AG04449 (cell line): Measurements from ENCODE around the gene DENND4B.

Experiments used
- CTCF ChIA-PET: fragments of 350-600 bp; formaldehyde crosslinking; extraction: SDS; loops from one replicate; lab custom pipeline; 2021; ENCODE audit warnings: antibody characterized with exemption; lab: Yijun Ruan, JAX
- POLR2A ChIA-PET: fragments of 400-600, 350-600 bp; formaldehyde crosslinking; extraction: SDS; loops from one replicate; lab custom pipeline; 2020; ENCODE audit warnings: antibody characterized with exemption, inconsistent platforms; lab: Yijun Ruan, JAX
- DNase-seq: peaks from one replicate; pipeline ENCODE4 v3.0.0-alpha.2; 2010; ENCODE audit warnings: low read depth, low spot score
- H3K4me3 ChIP-seq: 2 replicates; pipeline ENCODE4 v1.5.1; 2011; ENCODE audit warnings: low read depth, mild to moderate bottlenecking, control low read depth, low read length
- CTCF ChIP-seq: IDR thresholded peaks from one replicate; pipeline ENCODE4 v1.5.1; 2011; ENCODE audit warnings: mild to moderate bottlenecking, moderate library complexity, low read length, control low read depth, inconsistent platforms; ENCODE audit not compliant: insufficient read depth; ENCODE audit errors: missing control alignments

Gene DENND4B

GRCh38 chr1:153963850-153964331 lies 17.4 kb upstream of the DENND4B start:
- ChIA-PET POLR2A (interaction anchor here (0.6 to 3.1 kb wide), 5 partner anchors 12 to 982 kb away, joined by 4 to 22 read pairs (median 4); partner anchors contain the start of genes DENND4B and JTB), CTCF (interaction anchor here (0.9 to 2.9 kb wide), 6 partner anchors 14 to 165 kb away, joined by 3 to 26 read pairs (median 5); partner anchors contain the start of genes DENND4B, JTB and RAB13)
- no peak for DNase-seq
- no peak for TF ChIP-seq CTCF
- H3K4me3 ChIP-seq: peak overlapping the region; percentile 85

GRCh38 chr1:153963030-153963849 lies 16.7 kb upstream of the DENND4B start, which contains the start of gene SLC39A1:
Gene SLC39A1, minus strand, starts transcription at chr1:153963537. Its CDS starts 822 bp downstream, at chr1:153962715.
- CTCF ChIA-PET: interaction anchor here (0.9 to 2.9 kb wide), 7 partner anchors 14 to 183 kb away, joined by 3 to 26 read pairs (median 4); partner anchors contain the start of genes DENND4B, JTB and RAB13
- peak within 1 kb of the TSS; percentile 85 for H3K4me3 ChIP-seq
- no peak for DNase-seq
- no peak for TF ChIP-seq CTCF
- POLR2A ChIA-PET: interaction anchor here (0.6 to 3.1 kb wide), 10 partner anchors 9 to 983 kb away, joined by 3 to 22 read pairs (median 4); partner anchors contain the start of genes DENND4B, JTB and RPS27

- no peak for TF ChIP-seq CTCF
- peak overlapping the region; percentile 85 for H3K4me3 ChIP-seq
- ChIA-PET POLR2A (interaction anchor here (0.7 to 3.1 kb wide), 8 partner anchors 10 to 28 kb away, joined by 3 to 22 read pairs (median 4); partner anchors contain the start of genes DENND4B, JTB and RPS27), CTCF (interaction anchor here (0.9 to 2.9 kb wide), 7 partner anchors 12 to 182 kb away, joined by 3 to 26 read pairs (median 4); partner anchors contain the start of genes DENND4B, JTB and RAB13)
- DNase-seq: no peak
Measured at GRCh38 chr1:153962088-153963029, 15.8 kb upstream of the DENND4B start.

GRCh38 chr1:153961421-153961820 lies 14.9 kb upstream of the DENND4B start:
- peak overlapping the region; percentile 85 for H3K4me3 ChIP-seq
- CTCF ChIA-PET: interaction anchor here (1.6 kb wide), 1 partner anchor 13 kb away, joined by 4 read pairs; no protein-coding TSS in a partner anchor
- TF ChIP-seq CTCF: no peak
- POLR2A ChIA-PET: no interaction called here
- DNase-seq: no peak

- no peak overlapping the region for H3K4me3 ChIP-seq
- DNase-seq: no peak
- TF ChIP-seq CTCF: no peak
- CTCF ChIA-PET: interaction anchor here (1.2 kb wide), 1 partner anchor 27 kb away, joined by 3 read pairs; no protein-coding TSS in a partner anchor
- POLR2A ChIA-PET: interaction anchor here (0.6 kb wide), 2 partner anchors 17 to 27 kb away, joined by 3 read pairs; no protein-coding TSS in a partner anchor
Measured at GRCh38 chr1:153960206-153960605, 13.7 kb upstream of the DENND4B start.
